SHP77 treated with DMSO at 0.1 percent for 48 hours (cell line): ENCODE measurements around the gene SP7.
"Not testable (repeated sequence)": the region's sequence is repeated elsewhere in the genome, so short reads cannot be mapped to it uniquely, and the experiment has no call there.

Experiments used
- DNase-seq: peaks from one replicate; lab custom pipeline; 2025; lab: John Stamatoyannopoulos, UW

Gene SP7

DNA sequence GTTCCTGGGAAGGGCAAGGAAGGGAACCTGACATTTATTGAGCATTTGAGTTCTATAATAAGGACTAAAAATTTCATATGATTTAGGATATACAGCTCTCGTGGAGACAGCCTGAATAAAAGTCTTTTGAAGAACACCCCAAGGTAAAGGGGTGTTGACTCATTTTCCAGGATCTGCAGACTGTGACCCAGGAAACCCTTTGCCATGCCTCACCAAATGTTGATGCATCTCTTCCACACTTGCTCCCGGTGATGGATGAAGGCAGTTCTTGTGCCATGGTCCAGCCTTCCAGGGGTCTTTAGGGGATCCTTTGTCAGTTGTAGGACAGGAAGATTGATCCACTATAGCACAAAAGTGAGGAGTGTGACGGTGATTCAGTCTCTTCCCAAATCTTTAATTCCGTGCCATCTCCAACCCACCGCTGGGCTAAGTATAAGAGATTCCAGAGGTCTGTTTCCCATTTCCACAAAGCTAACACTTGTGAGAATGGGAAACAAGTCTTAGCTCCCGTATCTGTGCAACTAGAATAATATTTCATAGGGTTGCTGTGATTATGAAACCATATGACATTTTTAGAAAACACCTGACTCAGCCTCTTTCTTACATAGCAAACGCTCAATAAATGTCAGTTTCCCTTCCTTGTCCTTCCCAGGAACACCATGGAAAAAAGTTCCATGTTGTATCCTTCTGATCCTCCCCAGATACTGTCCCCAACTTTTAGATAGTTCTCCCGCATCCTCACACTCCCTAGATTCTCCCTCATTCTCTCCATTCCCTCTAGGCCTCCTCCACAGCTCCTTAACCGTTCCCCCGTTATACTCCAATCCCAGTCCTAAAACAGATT, 15.6 kb downstream of the SP7 start:
- DNase-seq: no peak

DNA sequence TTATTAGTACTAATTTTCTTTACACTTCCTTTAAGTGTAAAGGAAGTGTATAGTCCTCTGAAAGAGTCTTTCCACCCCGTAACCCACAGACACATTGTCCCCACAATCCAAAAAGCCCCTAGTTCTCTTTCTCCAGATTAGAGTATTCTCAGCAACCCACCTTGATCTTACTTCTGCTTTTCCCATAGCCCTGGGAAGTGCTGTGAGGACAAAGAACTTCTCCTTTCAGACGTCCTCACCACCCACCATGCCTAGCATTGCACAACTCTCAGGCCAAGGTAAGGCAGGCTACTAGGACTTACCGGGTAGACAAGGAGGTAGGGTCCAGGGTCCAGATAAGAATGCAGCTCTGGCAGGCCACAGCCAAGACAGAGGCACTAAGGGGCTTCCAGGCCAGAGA, 22.2 kb downstream of the SP7 start:
- no peak for DNase-seq

DNA sequence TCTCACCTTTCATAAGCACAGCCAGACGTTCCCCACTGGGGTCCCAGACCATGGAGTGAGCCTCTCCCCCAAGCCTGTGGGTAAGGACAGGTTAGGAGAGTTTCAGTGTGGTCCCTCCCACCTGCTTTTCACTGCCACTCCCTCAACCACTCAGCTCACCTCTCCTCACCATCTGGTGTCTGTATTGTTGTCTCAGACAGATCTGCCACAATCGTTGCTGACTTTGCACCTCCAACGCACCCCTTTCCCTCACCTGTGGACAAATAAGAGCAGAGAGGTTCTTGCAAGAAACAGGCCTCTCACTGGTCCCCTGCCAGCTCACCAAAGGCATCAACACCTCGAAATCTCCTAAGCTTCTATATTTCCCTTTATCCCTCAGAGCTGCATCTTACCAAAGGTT, 27.9 kb downstream of the SP7 start:
- no peak for DNase-seq

DNA sequence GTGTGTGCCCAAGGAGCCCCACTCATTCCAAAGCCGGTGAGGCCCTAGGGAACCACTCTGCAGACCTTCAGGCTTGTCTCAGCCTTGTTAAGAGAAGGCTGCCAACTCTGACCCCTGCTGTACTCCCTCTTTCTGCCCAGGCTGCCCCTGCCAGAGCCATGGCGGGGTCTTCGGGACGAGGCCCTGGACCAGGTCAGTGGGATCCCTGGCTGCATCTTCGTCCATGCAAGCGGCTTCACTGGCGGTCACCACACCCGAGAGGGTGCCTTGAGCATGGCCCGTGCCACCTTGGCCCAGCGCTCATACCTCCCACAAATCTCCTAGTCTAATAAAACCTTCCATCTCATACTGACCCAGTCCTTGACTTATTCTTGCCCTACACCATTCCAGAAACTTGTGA, 29.3 kb downstream of the SP7 start:
- DNase-seq: no peak

DNA sequence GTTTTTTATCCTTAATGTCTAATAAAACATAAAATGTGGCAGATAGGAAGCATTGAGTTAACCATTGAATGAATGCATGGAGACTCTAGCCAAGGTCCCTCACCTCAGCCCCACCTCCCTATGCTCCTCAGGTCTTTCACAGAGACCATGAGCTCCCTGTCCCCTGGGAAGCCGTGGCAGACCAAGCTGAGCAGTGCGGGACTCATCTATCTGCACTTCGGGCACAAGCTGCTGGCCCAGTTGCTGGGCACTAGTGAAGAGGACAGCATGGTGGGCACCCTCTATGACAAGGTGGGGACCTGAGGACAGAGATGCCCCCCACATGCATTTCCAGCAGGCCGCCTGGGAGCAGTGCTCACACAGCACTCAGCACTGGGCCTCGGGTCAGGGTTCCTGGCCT, 33.3 kb downstream of the SP7 start:
- no peak for DNase-seq

DNA sequence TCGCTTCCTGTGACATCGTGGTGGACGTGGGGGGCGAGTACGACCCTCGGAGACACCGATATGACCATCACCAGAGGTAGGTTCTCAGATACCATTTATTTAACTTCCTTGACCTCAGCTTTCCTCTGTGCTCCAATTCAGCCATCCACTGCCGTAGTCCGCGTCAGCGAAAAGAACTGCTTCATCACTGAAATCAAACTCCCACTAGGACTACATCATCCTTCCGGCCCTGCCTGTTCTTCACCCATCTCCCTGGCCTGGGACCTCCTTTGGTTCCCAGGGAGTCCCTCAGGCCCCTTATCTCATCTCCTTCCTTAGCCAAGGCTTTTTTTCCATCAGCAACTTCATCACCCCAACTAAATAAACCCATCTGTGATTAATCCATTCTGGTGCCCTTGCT, 36.0 kb downstream of the SP7 start:
- no peak for DNase-seq

DNA sequence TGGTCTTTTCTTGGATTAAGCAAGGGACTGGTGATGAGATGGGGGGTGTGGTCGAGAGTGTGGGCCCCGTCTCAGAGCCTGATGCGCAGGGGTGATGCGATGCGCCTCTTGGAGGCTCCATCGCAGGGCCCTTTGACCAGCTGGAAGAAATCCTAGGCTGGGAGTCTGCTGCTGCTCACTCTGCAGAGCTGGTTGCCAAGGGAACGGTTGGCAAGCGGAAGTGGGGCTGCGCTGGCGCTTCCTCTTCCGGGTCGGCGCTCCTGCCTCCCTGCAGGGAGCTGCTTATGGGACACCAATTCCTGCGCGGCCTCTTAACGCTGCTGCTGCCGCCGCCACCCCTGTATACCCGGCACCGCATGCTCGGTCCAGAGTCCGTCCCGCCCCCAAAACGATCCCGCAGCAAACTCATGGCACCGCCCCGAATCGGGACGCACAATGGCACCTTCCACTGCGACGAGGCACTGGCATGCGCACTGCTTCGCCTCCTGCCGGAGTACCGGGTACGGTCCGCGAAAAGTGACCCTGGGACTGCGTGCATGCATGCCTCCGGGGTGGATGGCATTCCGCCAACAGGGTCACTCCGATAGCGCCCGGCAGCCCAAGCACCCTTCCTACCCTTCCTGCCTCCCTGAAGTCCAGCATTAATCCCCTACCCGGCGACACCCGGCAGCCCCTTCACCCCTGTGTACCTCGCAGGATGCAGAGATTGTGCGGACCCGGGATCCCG, 36.5 kb downstream of the SP7 start, which contains the start of gene MYG1:
Gene MYG1 (plus strand): TSS at position 242 of the 727 bp plus-strand sequence. CDS start 43 bp downstream, at position 285.
- peak; percentile 81 for DNase-seq

DNA sequence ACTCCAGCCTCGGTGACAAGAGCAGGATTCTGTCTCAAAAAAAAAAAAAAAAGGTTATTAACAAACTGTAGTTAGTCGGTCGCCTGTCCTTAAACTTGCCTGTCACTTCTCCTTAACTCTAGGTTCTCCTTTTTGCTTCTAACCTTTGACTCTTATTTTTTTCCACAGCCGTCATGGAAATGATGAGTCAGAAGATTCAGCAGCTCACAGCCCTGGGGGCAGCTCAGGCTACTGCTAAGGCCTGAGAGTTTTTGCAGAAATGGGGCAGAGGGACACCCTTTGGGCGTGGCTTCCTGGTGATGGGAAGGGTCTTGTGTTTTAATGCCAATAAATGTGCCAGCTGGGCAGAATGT, 37.1 kb downstream of the SP7 start:
- DNase-seq: no peak

DNA sequence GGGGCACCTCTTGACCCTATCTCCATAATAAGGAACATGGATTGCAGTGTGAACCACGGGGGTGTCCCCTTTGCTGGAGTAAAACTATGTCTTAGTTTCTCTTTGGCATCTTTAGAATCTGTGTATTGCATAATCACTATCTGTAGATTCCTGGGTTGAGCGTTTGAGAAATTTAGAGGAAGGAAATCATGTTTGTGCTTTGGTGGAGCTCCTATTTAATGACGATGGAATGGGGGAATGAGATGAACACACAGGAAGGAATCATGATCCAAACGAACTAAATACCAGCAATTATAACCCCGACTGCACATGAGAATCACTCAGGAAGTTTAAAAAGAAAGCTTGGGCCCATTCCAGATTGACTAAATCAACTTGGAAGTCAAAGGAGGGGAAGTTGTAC, 38.0 kb downstream of the SP7 start:
- DNase-seq: no peak

DNA sequence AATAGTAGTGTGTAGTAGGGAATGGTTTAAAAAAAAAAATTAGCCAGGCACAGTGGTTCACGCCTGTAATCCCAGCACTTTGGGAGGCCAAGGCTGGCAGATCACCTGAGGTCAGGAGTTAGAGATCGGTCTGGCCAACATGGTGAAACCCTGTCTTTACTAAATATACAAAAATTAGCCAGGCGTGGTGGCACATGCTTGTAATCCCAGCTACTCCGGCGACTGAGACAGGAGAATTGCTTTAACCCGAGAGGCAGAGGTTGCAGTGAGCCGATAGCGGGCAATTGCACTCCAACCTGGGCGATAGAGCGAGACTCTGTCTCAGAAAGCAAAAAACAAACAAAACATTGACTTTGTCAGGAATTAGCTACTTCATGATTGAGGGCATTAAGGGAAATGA, 39.0 kb downstream of the SP7 start:
- DNase-seq: not testable (repeated sequence)

DNA sequence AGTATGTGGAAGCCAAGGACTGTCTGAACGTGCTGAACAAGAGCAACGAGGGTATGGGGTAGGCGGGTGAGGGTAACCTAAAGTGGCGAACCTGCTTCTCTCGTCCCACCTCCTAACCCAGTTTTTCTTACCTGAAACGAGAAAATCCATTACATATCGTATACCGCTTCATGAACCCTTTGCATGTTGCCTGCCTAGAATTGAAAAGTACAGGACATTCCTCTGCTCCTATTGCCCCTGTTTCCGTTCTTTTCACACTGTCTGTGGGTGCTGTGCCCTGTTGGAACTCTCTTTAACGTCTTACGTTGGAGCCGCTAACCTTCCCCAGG, 40.3 kb downstream of the SP7 start:
- no peak for DNase-seq

DNA sequence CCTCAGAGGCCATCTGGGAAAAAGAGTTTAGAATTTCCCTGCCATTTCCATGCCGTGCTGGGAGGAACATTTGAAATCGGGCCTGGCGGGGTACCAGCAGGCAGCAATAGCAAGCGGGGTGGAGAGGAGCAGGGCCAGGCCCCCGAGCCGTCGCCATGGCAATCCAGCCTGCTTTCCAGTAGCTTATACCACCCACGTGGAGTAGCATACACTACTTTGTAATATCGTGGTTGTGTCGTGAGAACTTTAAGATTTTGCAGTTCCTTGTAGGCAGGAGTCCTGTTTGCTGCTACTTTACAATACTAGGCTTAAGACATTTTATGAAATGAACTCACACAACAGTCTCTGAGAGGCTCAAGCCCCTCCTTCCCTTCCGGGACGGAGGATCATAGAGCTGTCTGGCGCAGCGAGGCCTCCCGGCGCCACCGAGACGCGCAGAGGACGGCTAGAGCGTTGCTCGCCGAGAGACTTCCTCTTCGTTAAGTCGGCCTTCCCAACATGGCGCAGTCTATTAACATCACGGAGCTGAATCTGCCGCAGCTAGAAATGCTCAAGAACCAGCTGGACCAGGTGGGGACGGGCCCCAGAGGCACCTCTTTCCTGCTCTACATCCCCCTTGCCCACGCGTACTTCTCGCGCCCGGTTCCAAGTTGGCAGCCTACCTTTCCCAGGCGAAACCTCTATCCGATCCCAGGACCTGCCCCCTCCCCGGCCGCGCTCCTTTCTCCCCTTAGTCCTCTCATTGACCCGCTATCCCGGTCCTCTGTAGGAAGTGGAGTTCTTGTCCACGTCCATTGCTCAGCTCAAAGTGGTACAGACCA, 40.9 kb downstream of the SP7 start, which contains the start of gene PFDN5:
Gene PFDN5 (plus strand): TSS at position 473 of the 821 bp plus-strand sequence. CDS start 26 bp downstream, at position 499.
- peak; percentile 80 for DNase-seq

DNA sequence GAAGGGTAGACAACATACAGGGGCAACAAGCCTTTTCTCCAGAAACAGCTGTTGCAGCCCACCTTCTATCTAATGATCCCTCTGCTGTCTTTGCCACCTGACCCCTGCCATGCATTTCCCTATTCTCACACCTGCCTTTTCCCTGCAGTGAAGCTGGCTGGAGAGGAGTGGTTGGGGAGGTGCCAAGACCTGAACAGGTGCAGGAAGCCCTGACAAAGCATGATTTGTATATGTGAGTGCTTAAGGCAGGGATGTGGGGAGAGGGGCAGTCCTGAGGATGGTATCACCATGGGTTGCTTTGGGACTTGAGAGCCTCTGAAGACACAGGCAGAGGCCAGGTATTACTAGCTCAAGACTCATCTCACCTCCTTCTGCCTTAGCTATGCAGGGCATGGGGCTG, 43.7 kb downstream of the SP7 start:
- DNase-seq: no peak

DNA sequence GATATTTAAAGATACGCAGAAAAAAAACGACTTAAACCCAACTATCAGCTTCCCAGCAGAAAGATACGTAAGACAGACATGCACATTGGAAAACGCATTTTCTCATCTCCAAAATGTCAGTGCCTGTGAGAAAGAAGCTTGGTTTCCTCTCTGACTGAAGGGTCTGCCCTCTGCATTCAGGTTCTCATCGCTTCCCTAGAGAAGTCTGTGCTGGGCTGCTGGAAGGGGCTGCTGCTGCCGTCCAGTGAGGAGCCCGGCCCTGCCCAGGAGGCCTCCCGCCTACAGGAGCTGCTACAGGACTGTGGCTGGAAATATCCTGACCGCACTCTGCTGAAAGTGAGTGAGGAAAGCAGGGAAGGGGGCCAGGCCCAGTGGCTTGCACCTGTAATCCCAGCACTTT, 45.5 kb downstream of the SP7 start:
- no peak for DNase-seq

DNA sequence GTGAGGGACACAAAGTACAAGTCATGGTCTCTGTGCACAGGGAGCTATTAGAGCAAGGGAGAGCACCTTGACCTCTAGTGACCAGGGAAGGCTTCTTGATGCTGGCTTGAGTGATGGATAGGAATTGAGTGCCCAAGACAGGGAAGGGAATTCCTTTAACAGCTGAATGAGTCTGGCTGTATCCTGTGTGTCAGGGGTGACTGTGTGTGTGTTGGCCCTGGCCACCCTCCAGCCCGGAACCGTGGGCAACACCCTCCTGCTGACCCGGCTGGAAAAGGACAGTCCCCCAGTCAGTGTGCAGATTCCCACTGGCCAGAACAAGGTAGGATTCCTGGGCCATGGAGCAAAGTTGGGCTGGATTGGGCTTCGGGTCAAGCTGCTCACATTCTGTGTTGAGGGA, 46.3 kb downstream of the SP7 start:
- no peak for DNase-seq

DNA sequence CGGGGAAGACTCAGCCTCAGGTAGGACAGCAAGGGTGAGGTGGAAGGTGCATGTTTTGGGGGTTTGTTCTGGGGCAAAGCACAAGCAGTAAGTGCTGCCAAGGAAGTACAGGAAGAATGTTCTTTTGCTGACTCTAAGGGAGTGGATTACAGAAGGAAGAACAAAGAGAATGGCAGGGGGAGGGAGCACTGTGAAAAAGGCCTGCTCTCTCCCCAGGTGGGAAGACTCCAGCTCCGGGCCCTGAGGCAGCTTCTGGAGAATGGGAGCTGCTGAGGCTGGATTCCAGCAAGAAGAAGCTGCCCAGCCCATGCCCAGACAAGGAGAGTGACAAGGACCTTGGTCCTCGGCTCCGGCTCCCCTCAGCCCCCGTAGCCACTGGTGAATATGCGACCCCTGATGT, 47.8 kb downstream of the SP7 start:
- no peak for DNase-seq

DNA sequence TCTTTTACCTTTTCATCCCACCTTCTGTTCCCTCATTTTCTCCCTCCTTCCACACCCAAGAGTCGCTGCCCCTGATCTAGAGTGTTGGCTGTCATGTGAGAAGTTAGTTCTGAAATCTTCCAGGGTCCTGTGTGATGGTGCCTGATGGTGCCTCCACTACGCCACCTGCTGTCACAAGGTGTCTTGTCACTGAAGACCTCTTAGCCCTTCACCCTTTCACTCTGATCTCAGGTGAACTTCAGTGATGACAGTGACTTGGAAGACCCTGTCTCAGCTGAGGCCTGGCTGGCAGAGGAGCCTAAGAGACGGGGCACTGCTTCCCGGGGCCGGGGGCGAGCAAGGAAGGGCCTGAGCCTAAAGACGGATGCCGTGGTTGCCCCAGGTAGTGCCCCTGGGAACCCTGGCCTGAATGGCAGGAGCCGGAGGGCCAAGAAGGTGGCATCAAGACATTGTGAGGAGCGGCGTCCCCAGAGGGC, 48.4 kb downstream of the SP7 start:
- no peak for DNase-seq

DNA sequence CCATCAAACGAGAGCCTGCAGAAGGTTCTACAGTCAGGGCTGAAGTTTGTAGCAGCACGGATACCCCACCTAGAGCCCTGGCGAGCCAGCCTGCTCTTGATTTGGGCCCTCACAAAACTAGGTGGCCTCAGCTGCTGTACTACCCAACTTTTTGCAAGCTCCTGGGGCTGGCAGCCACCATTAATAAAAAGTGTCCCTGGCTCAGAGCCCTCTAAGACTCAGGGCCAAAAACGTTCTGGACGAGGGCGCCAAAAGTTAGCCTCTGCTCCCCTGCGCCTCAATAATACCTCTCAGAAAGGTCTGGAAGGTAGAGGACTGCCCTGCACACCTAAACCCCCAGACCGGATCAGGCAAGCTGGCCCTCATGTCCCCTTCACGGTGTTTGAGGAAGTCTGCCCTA, 49.7 kb downstream of the SP7 start:
- DNase-seq: no peak

DNA sequence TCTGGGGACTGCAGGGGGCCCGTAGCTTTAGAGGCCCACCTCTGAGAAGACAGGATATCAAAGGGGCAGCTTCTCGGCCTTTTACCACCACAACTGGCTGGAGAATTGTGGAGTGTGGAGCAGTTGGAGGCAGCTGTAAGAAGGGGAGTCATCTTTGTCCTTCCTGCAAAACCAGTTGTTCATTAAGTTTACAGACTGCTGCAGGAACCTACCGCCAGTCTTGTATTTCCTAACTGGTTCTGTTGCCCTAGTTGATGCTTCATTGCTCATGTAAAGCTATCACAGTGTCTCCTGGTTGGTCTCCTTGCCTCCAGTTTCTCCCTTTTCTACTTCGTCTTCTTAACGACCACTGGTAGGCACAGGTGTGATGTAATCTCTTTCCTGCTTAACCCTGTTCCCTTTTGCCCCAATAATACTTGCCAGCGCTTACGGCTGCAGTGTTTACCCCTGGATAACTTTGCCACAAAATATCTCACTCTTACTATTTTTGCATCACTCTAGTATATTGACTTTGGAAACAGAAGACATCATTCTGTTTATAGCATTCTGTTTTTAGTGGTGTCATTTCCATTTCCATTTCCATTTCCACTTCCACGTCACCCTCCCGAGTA, 56.2 kb downstream of the SP7 start:
- no peak for DNase-seq

DNA sequence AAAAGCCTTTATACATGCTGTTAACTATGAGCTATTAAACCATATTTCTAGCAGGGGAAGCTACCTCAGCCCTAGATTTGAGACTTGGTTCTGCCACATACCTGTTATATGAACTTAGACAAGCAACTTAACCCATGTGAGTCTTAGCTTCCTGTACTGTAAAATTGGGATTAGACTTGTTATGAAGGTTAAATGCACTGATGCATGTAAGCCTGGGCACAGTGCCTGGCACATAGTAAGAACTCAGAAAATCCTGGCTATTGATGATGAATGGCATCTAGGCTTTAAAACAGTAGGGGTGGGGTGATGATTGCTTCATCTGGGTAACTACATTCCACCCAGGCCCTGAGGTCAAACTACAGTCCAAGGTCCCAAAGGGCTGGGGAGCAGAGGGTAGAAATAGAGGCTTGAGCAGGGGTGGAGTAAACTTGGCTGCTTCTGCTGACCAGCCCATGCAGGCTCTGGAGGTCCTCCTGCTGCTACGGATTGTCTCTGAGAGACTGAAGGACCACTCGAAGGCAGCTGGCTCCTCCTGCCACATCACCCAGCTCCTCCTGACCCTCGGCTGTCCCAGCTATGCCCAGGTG, 56.8 kb downstream of the SP7 start:
- DNase-seq: no peak

DNA sequence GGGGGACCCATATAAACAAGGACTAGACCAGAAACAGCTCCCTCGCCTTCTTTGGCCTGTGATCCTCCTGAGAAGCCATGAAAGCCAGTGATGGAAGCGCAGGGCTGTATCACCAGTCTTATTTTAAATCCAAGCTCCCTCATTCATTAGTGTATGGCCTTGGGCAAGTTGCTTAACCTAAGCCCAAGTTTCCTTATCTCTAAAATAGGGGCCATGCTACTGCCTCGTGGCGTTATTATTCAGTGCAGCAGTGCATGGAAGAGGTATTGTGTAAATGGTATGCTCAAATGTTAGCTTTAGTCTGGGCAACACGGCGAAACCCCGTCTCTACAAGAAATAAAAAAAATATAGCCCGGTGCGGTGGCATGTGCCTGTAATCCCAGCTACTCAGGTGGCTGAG, 58.2 kb downstream of the SP7 start:
- DNase-seq: no peak
